OCI-LY1 (cell line): ENCODE data around the gene PRKCZ.

Experiments
- H2AFZ ChIP-seq: fragments of 200-600 bp; sonication (generic), shearing (Covaris generic); 2 replicates; pipeline ENCODE4 v1.6.0; 2014; ENCODE audit warnings: antibody characterized with exemption, mild to moderate bottlenecking, low read length
- H3F3A ChIP-seq: fragments of 200-600 bp; sonication (generic), shearing (Covaris generic); 2 replicates; pipeline ENCODE4 v1.6.0; 2014; ENCODE audit warnings: mild to moderate bottlenecking, antibody characterized with exemption, low read length, moderate library complexity; ENCODE audit not compliant: insufficient read depth
- H3K27ac ChIP-seq: fragments of 200-600 bp; sonication (generic); 2 replicates; pipeline ENCODE4 v1.5.1; 2014; ENCODE audit warnings: low read length, mixed run types, mild to moderate bottlenecking, low read depth; ENCODE audit not compliant: poor library complexity, severe bottlenecking
- H3K27me3 ChIP-seq: fragments of 200-600 bp; sonication (generic); 2 replicates; pipeline ENCODE4 v1.6.0; 2014; ENCODE audit warnings: antibody characterized with exemption, mild to moderate bottlenecking, low read length, moderate library complexity; ENCODE audit not compliant: insufficient read depth
- H3K36me3 ChIP-seq: fragments of 200-600 bp; sonication (generic); 2 replicates; pipeline ENCODE4 v1.6.1; 2014; ENCODE audit warnings: mild to moderate bottlenecking, antibody characterized with exemption, low read length, moderate library complexity, mixed read lengths; ENCODE audit not compliant: insufficient read depth
- H3K4me1 ChIP-seq: fragments of 200-600 bp; sonication (generic); 2 replicates; pipeline ENCODE4 v1.5.1; 2014; ENCODE audit warnings: mild to moderate bottlenecking, low read length, moderate library complexity; ENCODE audit not compliant: insufficient read depth, severe bottlenecking
- H3K4me2 ChIP-seq: fragments of 200-600 bp; sonication (generic), shearing (Covaris generic); 2 replicates; pipeline ENCODE4 v1.6.1; 2014; ENCODE audit warnings: low read length
- H3K4me3 ChIP-seq: fragments of 200-600 bp; sonication (generic); 2 replicates; pipeline ENCODE4 v1.5.1; 2014; ENCODE audit warnings: low read length, low read depth, mild to moderate bottlenecking, mixed read lengths; ENCODE audit not compliant: poor library complexity, severe bottlenecking
- H3K79me2 ChIP-seq: fragments of 200-600 bp; shearing (Covaris generic); 2 replicates; pipeline ENCODE4 v1.6.1; 2016; ENCODE audit warnings: mixed run types, low read length, mixed read lengths; ENCODE audit not compliant: insufficient read depth
- H3K9ac ChIP-seq: fragments of 200-600 bp; sonication (generic), shearing (Covaris generic); 2 replicates; pipeline ENCODE4 v1.6.1; 2014; ENCODE audit warnings: mild to moderate bottlenecking, low read length, mixed read lengths
- H3K9me2 ChIP-seq: fragments of 200-600 bp; sonication (generic), shearing (Covaris generic); 2 replicates; pipeline ENCODE4 v1.6.1; 2014; ENCODE audit warnings: low read depth, mild to moderate bottlenecking, low read length, mixed read lengths
- H3K9me3 ChIP-seq: fragments of 200-600 bp; shearing (Covaris generic); 2 replicates; pipeline ENCODE4 v1.6.1; 2014; ENCODE audit warnings: low read length, mixed read lengths
- H4K20me1 ChIP-seq: fragments of 200-600 bp; sonication (generic), shearing (Covaris generic); 2 replicates; pipeline ENCODE4 v1.6.0; 2016; ENCODE audit warnings: mild to moderate bottlenecking, low read length; ENCODE audit not compliant: insufficient read depth
- EZH2 ChIP-seq: fragments of 200-600 bp; sonication (generic), shearing (Covaris generic); IDR thresholded peaks from 2 replicates; pipeline ENCODE4 v1.8.0; 2017; ENCODE audit warnings: borderline replicate concordance, mixed run types, mild to moderate bottlenecking, antibody characterized with exemption, low read length, moderate library complexity, mixed read lengths
- TF ChIP-seq, protein P1 (sequence below): fragments of 200-600 bp; sonication (generic), shearing (Covaris generic); IDR thresholded peaks from 2 replicates; pipeline ENCODE4 v1.5.1; 2017; ENCODE audit warnings: mild to moderate bottlenecking, antibody characterized with exemption, low read length, moderate library complexity, mixed read lengths

PRKCZ gene

DNA sequence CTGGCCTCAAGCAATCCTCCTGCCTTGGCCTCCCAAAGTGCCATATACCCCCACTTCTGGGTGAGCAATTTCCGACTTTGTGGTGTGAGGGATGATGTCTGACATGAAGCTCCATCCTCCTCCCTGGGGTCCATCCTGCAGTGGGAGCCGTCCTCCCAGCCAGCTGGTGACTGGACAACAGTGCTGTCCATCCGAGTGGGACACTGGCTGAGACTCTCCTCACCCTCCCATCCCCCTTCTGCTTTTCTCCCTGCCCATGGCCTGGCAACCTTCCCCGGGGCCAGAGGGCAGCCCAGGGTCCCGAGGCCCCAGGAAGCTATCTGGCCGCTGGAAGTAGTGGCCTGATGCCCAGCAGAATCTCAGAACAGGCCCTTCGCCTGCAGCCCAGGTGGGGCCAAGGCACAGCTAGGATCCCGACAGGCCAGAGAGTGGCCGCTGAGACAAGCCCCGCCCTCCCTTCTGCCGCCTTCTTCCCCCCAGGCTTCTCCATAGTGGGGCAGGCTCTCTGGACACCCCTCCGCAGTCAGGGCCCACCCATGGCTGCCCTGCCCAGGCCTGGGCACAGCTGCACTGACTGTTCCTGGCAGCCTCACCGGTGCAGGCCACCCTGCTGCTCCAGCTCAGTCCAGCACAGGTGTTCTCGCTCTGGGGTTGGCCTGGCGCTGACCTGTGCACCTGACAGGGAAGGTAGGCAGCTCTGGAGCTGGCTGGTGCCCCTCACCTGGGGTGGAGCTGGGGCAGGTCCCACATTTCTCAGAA lies 152.8 kb downstream of the PRKCZ start:
- H3K9ac ChIP-seq: no peak overlapping the region
- H3K4me2 ChIP-seq: no peak overlapping the region
- H2AFZ ChIP-seq: no peak overlapping the region
- H4K20me1 ChIP-seq: no peaks in the 10 kb centered on the region
- no peak overlapping the region for H3K4me3 ChIP-seq
- H3K36me3 ChIP-seq: no peaks in the 10 kb centered on the region
- no peaks in the 10 kb centered on the region for H3K79me2 ChIP-seq
- H3K9me2 ChIP-seq: no peaks in the 10 kb centered on the region
- H3K27ac ChIP-seq: no peak overlapping the region
- TF ChIP-seq EZH2: no peak
- TF ChIP-seq, protein P1, sequence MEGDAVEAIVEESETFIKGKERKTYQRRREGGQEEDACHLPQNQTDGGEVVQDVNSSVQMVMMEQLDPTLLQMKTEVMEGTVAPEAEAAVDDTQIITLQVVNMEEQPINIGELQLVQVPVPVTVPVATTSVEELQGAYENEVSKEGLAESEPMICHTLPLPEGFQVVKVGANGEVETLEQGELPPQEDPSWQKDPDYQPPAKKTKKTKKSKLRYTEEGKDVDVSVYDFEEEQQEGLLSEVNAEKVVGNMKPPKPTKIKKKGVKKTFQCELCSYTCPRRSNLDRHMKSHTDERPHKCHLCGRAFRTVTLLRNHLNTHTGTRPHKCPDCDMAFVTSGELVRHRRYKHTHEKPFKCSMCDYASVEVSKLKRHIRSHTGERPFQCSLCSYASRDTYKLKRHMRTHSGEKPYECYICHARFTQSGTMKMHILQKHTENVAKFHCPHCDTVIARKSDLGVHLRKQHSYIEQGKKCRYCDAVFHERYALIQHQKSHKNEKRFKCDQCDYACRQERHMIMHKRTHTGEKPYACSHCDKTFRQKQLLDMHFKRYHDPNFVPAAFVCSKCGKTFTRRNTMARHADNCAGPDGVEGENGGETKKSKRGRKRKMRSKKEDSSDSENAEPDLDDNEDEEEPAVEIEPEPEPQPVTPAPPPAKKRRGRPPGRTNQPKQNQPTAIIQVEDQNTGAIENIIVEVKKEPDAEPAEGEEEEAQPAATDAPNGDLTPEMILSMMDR: no peak
- H3F3A ChIP-seq: no peaks in the 10 kb centered on the region
- H3K27me3 ChIP-seq: no peaks in the 10 kb centered on the region
- H3K4me1 ChIP-seq: peaks cover 6% of the 10 kb centered on the region
- no peaks in the 10 kb centered on the region for H3K9me3 ChIP-seq

DNA sequence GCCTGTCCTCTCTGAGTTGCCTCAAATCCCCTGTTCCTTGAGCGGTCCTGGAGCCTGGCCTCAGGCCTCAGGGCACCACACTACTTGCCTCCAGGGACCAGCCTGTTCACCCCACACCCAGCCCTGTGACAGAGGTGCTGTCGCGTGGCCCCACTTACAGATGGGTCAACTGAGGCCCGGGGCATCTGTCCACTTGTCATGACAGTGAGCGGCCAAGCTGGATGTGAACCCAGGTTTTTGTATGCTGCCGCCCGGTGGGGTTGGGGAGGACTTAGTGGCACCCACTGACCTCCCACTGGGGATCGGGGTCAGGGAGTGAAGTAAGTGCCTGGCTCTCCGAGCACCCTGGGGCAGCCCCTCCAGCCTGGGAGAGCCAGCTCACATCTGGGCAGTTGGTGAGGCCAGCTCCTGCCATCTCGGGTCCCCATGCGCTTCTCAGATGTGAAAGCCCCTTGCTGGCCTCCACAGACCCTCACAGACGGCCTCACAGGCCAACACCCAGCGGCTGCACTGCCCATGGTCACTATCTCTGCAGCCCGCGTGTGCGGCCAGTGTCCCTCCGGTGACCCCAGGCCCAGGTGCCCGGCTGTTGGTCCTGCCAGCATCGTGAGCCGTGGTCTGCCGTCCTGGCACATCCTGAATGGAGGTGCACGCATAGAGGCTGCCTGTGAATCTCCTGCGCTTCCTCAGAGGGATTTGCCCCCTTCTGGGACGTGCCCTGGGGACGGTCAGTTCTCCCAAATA lies 153.6 kb downstream of the PRKCZ start:
- no peak overlapping the region for H3K9ac ChIP-seq
- H3K27ac ChIP-seq: no peak overlapping the region
- H3K9me2 ChIP-seq: no peaks in the 10 kb centered on the region
- no peaks in the 10 kb centered on the region for H3K79me2 ChIP-seq
- H3K4me2 ChIP-seq: peak overlapping the region; percentile 57; the same call in 1 of the 2 replicates
- no peak overlapping the region for H2AFZ ChIP-seq
- TF ChIP-seq EZH2: no peak
- TF ChIP-seq, protein P1: no peak
- no peaks in the 10 kb centered on the region for H4K20me1 ChIP-seq
- no peaks in the 10 kb centered on the region for H3K36me3 ChIP-seq
- H3F3A ChIP-seq: no peaks in the 10 kb centered on the region
- peaks cover 6% of the 10 kb centered on the region for H3K4me1 ChIP-seq
- H3K9me3 ChIP-seq: no peaks in the 10 kb centered on the region
- no peaks in the 10 kb centered on the region for H3K27me3 ChIP-seq
- no peak overlapping the region for H3K4me3 ChIP-seq

GRCh38 chr1:2204415-2205190 lies 154.4 kb downstream of the PRKCZ start:
- Histone ChIP-seq H3K4me1 (peaks cover 6% of the 10 kb centered on the region), H3K79me2 (no peaks in the 10 kb centered on the region), H3K9ac (no peak overlapping the region), H3F3A (no peaks in the 10 kb centered on the region), H3K27me3 (no peaks in the 10 kb centered on the region), H2AFZ (no peak overlapping the region), H3K4me3 (no peak overlapping the region), H3K4me2 (peak overlapping the region; percentile 57), H4K20me1 (no peaks in the 10 kb centered on the region), H3K27ac (no peak overlapping the region), H3K9me3 (no peaks in the 10 kb centered on the region), H3K9me2 (no peaks in the 10 kb centered on the region), H3K36me3 (no peaks in the 10 kb centered on the region)
- TF ChIP-seq, protein P1: no peak
- TF ChIP-seq EZH2: no peak
